Measurements from ENCODE around the gene HOXB1.

Gene HOXB1

DNA sequence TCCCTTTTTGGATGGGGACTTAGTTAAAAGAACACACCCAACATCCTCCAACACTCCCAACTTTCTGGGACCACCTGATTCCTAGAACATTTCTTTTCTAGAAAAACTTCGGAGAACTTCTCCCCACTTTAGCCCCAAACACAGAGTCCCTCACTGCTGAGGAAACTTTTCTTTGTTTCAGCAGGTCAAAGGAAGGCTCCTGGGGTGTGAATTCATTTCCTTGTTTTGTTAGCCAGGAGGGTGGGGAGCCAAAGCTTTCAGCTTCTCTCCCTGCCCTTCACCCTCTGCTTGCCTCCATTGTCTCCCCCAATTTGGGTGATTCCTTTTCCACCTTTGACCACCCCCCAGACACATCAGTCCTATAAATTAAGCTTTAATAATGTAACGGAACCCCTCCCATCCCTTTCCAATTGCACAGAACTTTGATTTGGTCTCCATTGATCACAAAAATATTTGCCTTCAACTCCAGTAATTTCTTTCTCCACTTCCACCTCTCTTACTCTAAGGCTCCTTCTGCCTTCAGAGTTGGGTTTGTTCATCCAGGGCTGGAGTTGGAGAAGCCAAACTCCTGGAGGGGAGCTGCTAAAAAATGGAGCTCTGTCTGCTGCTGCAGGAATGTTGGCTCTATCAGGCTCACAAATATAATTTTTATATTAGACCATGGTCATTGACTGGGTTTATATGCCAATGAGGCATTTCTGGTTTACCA, 37.0 kb upstream of the HOXB1 start:
- DNase-seq: no peak

DNA sequence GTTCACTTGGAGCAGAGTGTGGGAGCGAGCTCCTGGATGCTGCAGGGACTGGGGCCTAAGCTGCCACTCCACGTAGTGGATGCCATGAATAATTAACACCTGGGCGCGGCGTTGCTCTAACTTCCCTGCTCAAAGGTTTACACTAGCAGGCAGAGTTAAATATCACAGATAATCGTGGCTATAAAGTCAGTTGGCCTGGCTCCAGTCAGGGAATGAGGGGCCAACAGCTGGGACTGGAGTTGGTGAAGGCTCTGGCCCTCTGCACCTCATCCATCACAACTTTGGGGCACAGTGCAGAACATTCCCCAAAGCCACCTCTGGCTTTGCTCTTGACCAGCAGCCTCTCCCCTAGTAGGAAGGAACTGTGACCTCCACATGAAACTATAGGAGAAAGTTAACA, 36.4 kb upstream of the HOXB1 start:
- DNase-seq: no peak

- DNase-seq: no peak
These were observed 35.9 kb upstream of the HOXB1 start for GRCh38 chr17:48566717-48567116.

GRCh38 chr17:48565925-48566710, 35.3 kb upstream of the HOXB1 start:
- no peak for DNase-seq

GRCh38 chr17:48565022-48565554, 34.3 kb upstream of the HOXB1 start:
- no peak for DNase-seq

- no peak for DNase-seq
These were observed 33.6 kb upstream of the HOXB1 start for GRCh38 chr17:48564188-48565021.

DNA sequence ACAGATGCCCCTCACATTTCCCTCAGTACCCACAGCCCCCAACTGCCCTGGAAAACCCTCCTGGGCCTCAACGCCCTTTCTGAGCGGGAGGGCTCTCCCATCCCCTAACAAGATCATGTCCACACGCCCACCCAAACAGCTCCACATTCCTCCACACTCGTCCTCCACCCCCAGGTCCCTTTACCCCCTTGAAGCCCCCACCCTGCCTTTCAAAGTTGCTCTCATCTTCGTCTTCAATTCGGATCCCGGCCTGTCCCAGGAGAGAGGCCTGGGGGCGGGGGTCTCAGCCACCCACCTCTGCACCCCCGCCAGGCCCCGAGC, 33.0 kb upstream of the HOXB1 start:
- DNase-seq: no peak

DNA sequence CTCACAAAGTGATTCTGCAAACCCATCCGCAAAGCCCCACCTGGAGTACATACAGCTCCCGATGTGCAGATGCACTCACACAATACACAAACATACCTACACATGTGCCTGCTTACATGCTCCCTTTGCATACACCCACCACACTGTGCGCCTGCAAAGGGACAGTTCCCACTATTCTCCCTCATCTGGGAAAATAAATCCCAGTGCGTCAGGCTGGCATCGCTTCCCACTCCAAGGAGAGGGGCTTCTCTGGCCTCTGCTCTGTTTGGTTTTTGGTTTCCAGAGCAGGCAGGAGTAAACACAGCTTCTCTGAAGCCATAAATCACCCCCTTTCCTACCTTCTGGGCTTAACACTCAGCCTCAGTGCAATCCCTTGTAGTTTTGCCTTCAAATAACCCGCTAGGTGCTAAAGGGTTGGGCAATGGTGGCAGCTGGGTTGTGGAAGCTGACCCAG, 32.6 kb upstream of the HOXB1 start:
- DNase-seq: no peak

DNA sequence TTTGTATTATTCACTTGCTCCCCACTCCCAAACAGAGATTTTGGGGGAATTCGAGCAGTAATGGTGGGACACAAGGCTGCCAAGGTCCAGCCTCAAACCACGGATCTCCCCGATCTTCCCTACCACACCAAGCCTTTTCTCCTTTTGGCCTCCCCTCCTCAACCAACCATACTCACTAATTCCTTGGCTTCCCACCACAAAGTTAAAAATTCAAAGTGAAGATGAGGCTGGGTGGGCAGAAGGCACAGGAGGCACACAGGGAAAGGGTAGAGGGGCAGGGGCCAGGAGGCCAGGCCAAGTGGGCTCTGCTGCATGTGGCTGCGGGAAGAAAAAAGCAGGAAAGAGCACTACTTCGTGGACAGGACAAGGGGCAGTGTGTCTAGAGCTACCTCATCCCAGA, 32.1 kb upstream of the HOXB1 start:
- no peak for DNase-seq

GRCh38 chr17:48561884-48562810, 31.3 kb upstream of the HOXB1 start:
- DNase-seq: no peak

- DNase-seq: no peak
These were observed 29.3 kb upstream of the HOXB1 start for GRCh38 chr17:48559840-48560817.

- no peak for DNase-seq
These were observed 28.5 kb upstream of the HOXB1 start for GRCh38 chr17:48559122-48559839.

DNA sequence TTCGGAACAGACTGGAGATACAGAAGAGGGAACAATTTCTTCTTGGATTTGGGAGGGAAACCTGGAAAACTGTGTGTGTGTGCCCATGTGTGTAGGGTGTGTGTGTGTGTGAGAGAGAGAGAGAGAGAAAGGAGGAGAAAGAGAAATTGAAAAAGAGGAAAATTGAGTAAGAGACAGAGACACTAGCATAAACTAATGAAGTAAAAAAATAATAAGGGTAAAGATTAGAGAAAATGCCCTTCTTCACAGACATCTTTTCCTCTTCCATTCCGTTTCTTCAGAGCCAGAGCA, 28.0 kb upstream of the HOXB1 start:
- no peak for DNase-seq

DNA sequence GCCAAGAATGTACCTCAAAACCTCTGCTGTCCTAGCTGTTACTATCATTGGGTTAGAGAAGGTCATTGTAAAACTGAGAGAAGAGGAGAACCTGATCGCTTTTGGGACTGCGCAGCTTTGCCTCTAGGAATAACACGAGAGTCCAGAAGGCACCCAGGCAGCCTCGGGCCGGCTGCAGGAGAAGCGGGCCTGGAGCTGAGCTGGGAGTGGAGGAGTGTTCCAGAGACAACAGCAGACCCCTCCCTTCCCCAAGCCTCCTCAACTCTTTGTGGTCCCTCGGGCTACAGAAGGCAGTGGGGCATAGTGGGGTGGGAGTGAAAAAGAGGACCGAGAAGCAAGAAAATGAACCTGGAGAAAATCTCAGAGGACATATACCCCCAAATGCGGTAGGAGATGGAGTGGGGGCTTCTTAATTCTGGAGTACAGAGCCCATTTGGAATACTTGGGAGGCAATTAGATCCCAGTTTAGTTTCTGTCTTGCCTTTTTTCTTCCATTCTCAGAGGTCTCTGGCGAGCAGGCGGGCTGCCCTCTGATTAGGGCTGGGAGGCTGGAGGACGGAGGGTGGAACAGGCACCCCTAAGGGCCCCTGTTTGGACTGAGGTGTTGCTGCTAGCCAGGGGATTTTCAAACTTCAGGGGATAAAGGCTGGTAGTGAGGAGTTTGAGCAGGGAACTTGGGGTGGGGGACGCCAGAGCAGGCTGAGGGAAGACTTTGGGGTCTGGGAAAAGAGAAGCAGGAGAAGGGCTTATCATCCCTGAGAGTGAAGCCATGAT, 27.4 kb upstream of the HOXB1 start:
- DNase-seq: no peak

DNA sequence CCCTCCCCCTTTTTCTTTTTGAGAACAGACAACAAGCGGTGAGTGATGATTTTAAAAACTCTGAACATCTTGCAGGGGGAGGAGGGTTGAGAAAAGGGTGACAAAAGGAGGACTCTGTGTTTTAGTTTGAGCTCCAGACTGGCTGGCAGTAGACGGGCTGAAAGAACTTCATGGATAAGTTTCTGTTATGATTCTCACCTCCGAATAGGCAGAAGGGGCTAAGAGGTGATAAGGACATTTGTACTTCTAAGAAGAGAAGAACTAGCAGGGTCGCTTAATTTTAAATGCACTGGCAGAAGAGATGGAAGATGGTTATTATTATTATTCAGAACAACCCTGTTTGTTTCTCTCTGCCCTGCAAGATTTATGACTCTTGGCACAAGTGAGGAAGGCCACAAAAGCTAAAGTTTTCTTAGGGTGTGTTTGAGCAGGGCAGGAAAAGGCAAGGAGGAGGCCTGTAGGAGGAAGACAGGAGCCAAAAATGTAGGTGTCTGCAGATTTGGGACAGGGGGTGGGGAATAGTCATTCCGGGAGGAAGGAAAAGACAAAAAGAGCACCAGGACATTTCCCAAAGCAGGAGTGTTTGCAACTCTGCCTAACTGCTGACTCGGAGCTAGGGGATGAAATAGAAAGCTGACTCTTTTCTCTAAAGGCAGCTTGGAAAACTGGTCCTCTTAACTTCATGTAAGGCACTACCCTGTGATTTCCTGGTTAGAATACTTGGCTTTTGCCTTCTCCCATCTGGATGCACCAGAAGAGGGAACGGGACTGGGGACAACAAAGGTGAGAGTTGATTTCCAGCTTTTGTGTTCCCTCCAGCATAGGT, 26.0 kb upstream of the HOXB1 start:
- DNase-seq: no peak

DNA sequence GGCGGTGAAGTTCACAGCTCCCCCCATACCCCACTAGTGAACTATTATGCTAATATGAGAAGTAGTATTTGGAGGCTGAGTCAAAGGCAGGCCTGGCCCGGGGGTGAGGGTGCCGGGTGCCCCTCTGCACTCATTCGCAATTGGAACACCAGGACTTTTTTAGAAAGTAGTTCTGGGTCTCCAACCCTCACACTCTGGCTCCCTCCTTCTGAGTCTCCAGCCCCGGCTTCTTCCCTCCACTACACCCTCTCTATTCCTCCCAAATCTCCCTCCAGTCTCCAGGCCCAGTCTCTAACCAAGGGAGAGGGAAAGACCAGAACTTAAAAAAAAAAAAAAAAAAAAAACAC, 25.4 kb upstream of the HOXB1 start:
- DNase-seq: no peak
